ENCODE data around the gene ARID3C. TPM values are rescaled to one million over a fixed set of nuclear protein-coding genes. Genes with fewer than 3 reads are reported as not detected.

Gene ARID3C
- total RNA-seq, 4 donors from 2014 or later = not detected

DNA sequence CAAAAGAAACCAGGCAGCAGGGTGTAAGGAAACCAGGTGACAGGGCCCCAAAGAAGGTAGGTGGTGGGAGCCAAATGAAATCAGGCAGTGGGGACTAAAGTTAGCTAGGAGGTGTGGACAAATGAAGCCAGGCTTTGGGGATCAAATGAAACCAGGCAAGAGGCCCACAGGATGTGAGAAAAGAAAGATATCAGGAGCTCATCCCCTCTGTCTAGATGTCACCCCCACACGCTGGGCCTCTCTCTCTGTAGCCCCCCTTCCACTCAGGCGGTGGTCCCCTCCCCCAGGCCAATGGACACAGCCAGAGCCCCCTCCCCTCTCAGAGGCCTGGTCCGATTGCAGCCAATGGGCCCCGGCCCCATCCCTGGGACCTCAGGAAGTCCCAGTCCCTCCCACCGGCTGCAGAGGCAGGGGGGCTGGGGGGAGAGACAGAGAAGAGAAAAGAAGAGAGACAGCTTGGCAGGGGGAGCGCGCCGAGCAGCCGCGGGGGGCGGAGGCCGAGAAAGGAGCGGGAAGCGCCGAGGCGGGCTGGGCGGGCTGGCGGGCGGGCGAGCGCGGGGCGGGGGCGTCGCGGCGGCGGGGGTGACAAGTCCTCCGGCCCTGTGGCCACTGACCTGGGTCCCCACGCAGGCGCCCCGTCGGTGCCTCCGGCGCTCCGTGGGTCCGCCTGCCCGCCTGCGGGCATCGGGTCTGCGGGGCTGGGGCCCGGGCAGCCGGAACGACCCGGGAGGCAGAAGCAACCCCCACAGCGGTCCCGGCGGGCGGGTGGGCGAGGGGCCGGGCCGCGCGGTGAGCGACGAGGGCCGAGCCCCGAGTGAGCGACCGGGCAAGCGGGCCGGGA, 51.2 kb downstream of the ARID3C start:
- TF ChIP-seq, protein P1, sequence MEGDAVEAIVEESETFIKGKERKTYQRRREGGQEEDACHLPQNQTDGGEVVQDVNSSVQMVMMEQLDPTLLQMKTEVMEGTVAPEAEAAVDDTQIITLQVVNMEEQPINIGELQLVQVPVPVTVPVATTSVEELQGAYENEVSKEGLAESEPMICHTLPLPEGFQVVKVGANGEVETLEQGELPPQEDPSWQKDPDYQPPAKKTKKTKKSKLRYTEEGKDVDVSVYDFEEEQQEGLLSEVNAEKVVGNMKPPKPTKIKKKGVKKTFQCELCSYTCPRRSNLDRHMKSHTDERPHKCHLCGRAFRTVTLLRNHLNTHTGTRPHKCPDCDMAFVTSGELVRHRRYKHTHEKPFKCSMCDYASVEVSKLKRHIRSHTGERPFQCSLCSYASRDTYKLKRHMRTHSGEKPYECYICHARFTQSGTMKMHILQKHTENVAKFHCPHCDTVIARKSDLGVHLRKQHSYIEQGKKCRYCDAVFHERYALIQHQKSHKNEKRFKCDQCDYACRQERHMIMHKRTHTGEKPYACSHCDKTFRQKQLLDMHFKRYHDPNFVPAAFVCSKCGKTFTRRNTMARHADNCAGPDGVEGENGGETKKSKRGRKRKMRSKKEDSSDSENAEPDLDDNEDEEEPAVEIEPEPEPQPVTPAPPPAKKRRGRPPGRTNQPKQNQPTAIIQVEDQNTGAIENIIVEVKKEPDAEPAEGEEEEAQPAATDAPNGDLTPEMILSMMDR (IDR thresholded peaks at IDR 0.05; ENCODE audit: low read depth) = no peak

DNA sequence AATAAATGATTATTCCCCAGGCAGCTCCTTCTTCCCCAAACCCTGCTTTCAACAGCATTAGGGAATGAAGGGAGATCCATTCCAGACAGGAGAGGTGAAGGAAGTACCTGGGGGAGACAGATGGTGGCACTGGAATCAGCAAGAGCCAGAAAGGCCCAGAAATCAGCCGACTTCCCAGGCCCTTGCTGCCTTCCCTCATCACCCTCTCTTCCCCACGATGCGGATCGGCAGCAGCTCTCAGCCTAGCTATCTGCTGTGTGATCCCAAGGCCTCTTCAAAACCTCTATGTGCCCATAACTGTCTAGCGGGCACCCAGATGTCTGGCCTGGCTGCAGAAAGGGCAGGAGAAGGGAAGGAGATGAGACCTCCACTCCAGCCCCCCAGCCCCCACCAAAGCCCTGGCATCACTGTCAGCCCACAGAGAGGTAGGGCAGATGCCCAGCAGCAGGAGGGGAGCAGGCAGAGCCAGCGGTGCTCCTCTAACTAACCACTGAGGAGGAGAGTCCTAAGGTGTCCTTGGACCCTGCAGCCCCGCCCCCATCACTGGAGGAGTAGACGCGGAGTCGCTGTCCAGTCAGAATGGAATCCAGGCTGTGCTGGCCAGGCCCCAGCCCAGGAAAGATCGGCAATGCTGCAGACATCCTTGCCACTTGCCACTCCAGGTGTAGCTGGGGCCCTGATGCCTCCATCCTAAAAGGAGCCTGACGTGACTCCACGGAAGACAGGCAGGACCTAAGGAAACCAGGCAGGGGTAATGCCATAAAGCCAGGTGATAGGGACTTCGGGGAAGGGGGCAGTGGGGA, 52.1 kb downstream of the ARID3C start:
- TF ChIP-seq, protein P1 (IDR thresholded peaks at IDR 0.05; ENCODE audit: low read depth) = no peak

DNA sequence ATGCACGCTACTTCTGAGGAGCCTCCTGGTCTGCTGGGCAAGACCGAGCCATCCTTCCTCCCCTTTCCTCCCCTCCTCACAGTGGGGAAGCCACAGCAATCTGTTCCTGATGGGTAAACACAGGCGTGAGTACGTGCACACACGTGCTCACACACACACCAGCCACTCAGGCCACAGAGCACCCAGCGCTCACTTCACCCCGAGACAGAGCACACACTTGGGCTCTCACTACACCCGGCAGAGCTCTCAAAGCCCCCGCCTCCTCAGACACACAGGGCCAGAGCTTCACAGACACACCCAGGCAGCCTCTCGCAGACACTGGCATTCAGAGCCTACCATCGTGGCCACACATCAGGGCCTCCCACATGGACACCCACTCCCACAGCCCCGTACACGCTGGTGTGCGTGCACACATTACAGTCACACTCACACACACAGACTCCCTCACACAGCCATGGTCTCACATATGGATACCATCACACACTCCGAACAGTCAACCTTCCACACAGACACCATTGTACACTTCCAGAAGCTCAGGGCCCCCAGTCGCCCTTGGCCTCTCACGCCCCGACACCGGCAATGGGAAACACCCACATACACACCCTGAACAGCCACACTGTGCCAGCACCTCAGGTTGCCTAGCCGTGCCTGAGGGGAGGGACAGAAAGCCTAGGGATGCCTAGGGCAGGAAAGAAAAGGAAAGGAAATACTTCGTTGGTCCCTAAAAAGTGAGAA, 52.8 kb downstream of the ARID3C start:
- TF ChIP-seq, protein P1 (IDR thresholded peaks at IDR 0.05; ENCODE audit: low read depth) = no peak

DNA sequence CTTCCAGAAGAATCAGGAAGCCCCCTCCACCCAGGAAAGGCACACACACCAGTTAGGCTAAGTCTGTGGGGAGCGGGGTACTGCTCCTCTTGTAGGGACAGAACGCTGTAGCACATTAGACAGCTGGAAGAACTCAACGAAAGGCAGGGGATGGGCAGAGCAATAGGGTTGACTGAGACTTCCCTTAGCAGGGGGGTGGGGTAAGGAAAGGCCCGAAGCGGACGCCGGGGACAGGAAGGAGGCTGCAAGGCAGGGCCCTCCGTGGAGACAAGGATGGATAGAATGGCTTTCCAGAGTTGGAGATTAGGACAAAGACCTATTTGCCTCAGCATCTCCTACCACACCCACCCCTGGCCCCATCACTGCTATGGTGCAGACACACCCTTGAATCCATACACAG, 53.6 kb downstream of the ARID3C start:
- TF ChIP-seq, protein P1 (IDR thresholded peaks at IDR 0.05; ENCODE audit: low read depth) = no peak

DNA sequence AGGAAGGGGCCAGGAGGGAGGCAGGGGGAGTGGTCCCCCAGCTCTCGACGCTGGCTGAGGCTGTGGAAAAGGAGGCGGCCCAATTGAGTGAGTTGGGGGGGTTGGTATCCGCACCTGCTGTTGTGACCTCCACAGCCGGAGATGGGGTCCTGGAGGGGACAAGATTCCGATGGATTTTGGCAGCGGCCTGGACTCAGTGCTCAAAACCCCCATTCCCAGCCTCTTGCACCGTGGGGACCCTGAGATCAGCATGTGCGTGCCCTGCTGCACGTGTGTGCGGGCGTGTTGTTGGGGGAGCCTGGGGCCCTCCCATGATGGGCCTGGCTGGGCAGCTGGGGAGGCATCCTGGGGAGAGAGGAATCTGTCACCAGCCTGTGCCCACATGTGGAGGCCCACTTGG, 54.3 kb downstream of the ARID3C start:
- TF ChIP-seq, protein P1 (IDR thresholded peaks at IDR 0.05; ENCODE audit: low read depth) = no peak

DNA sequence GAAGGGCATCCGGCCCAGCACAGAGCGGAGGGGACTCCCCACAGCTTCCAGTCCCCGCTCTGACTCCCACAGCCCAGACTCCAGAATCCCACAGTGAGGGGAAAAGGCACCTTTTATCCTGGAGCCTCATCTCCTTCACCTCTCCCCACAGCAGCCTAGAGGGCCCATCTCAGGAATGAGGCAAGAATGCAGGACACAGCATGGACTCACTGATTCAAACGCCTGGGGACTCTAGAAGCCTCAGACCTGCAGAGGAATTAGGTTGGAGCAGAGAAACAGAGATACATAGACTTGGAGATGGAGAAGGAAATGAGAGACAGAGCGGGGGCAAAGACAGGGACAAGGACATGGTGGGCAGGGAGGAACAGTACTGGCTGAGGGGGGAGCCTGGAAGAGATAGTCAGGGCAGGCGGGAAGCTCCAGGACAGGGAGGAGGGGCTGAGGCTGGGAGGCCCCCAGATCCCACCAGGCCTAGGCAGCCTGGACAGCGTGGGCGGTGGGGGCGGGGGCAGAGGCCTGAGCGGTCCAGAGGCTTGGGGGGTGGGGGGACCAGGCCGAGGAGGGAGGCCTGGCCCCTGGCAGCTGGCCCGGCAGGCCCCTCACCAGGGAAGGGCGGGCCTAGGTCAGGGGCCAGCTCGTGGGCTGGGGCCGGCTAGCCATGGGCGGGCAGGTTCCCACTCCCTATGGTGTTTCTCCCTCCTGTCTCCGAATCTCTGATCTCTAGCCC, 55.1 kb downstream of the ARID3C start:
- TF ChIP-seq, protein P1 (IDR thresholded peaks at IDR 0.05; ENCODE audit: low read depth) = no peak
